CD4-positive, CD25-positive, alpha-beta regulatory T cell (primary cell): ENCODE measurements around the gene LAD1. TPM values are rescaled to one million over a fixed set of nuclear protein-coding genes. Genes with fewer than 3 reads are reported as not detected.

ENCODE experiments used
- ATAC-seq, 2 donors: fragments of 150-1000 bp; cut with Tn5 transposase; one replicate each; pipeline ENCODE4 v1.10.0; 2021; ENCODE audit warnings: low read depth in 2 of 2, moderate number of reproducible peaks in 2 of 2, moderate library complexity in 1 of 2
- DNase-seq, 3 donors: peaks; one replicate each; pipeline versions ENCODE4 v3.0.0 to v3.0.0-alpha.2; 2012 to 2022; ENCODE audit warnings: mixed read lengths in 1 of 3
- H3K27ac ChIP-seq: one replicate; pipeline ENCODE4 v1.7.0; 2013; ENCODE audit warnings: mild to moderate bottlenecking, low read length; ENCODE audit not compliant: insufficient read depth, poor library complexity, severe bottlenecking
- H3K27me3 ChIP-seq: one replicate; pipeline ENCODE4 v1.7.0; 2013; ENCODE audit warnings: low read length; ENCODE audit not compliant: control insufficient read depth, insufficient read depth
- H3K36me3 ChIP-seq: one replicate; pipeline ENCODE4 v1.7.0; 2013; ENCODE audit warnings: mild to moderate bottlenecking, low read length, moderate library complexity; ENCODE audit not compliant: control insufficient read depth, insufficient read depth
- H3K4me1 ChIP-seq: 2 replicates; pipeline ENCODE4 v1.7.0; 2013; ENCODE audit warnings: mild to moderate bottlenecking, low read length; ENCODE audit not compliant: insufficient read depth, control insufficient read depth, poor library complexity, severe bottlenecking
- H3K4me3 ChIP-seq: one replicate; pipeline ENCODE4 v1.7.0; 2013; ENCODE audit warnings: low read depth, mild to moderate bottlenecking, low read length, moderate library complexity
- H3K9me3 ChIP-seq, 2 experiments: 1 replicate in 1 of 2; 2 replicates in 1 of 2; pipeline ENCODE4 v1.7.0; 2013; ENCODE audit warnings: low read length in 2 of 2, mild to moderate bottlenecking in 1 of 2, moderate library complexity in 1 of 2; ENCODE audit not compliant: control insufficient read depth in 2 of 2
- H3K27ac Mint-ChIP-seq, 3 donors: one replicate each; pipeline ENCODE4 v1.8.0; 2020 to 2022; ENCODE audit warnings: mild to moderate bottlenecking in 3 of 3, mixed read lengths in 3 of 3, moderate library complexity in 2 of 3
- H3K27me3 Mint-ChIP-seq: one replicate; pipeline ENCODE4 v1.8.0; 2022; ENCODE audit warnings: mild to moderate bottlenecking, mixed read lengths
- H3K36me3 Mint-ChIP-seq: one replicate; pipeline ENCODE4 v1.8.0; 2020; ENCODE audit warnings: mixed read lengths
- H3K4me1 Mint-ChIP-seq, 4 donors: one replicate each; pipeline ENCODE4 v1.8.0; 2020 to 2022; ENCODE audit warnings: mixed read lengths in 4 of 4, mild to moderate bottlenecking in 1 of 4
- H3K4me3 Mint-ChIP-seq, 4 donors: one replicate each; pipeline ENCODE4 v1.8.0; 2020 to 2022; ENCODE audit warnings: mild to moderate bottlenecking in 4 of 4, mixed read lengths in 4 of 4, moderate library complexity in 3 of 4
- H3K9me3 Mint-ChIP-seq, 7 donors: one replicate each; pipeline ENCODE4 v1.8.0; 2020 to 2022; ENCODE audit warnings: mixed read lengths in 7 of 7, mild to moderate bottlenecking in 3 of 7, moderate library complexity in 2 of 7
- polyA plus RNA-seq, 4 donors: library from polyadenylated mRNA; unstranded; fragments of 300-500 nt; fragmentation: Illumina TruSeq; gene quantifications; one replicate each; pipeline ENCODE4 v1.2.3, GENCODE V29; 2021
- total RNA-seq: library from RNA; stranded (reverse); gene quantifications from one replicate; pipeline ENCODE4 v1.2.3, GENCODE V29; 2022

The LAD1 gene
- total and polyA plus RNA-seq, 5 donors from 2014 or later: not detected

GRCh38 chr1:201376464-201377374 is 22.4 kb downstream of the LAD1 start:
- no peaks in the 10 kb centered on the region for H3K36me3 ChIP-seq
- no peaks in the 10 kb centered on the region for H3K9me3 Mint-ChIP-seq
- no peaks in the 10 kb centered on the region for H3K36me3 Mint-ChIP-seq
- ATAC-seq (no peak), DNase-seq (peak in 1 of 3 donors; percentile 7)
- peaks cover 18% of the 10 kb centered on the region for H3K27me3 Mint-ChIP-seq
- H3K4me1 ChIP-seq: no peaks in the 10 kb centered on the region
- no peak overlapping the region for H3K4me3 ChIP-seq
- no peak overlapping the region for H3K4me3 Mint-ChIP-seq
- peaks cover 2% of the 10 kb centered on the region for H3K27me3 ChIP-seq
- H3K27ac Mint-ChIP-seq: no peak overlapping the region
- no peak overlapping the region for H3K27ac ChIP-seq
- peaks cover 0 to 2% (median 0%) of the 10 kb centered on the region in 4 donors for H3K4me1 Mint-ChIP-seq
- no peaks in the 10 kb centered on the region for H3K9me3 ChIP-seq

- H3K36me3 Mint-ChIP-seq: no peaks in the 10 kb centered on the region
- Histone ChIP-seq H3K27ac (no peak overlapping the region), H3K4me1 (no peaks in the 10 kb centered on the region), H3K9me3 (no peaks in the 10 kb centered on the region), H3K27me3 (peaks cover 2% of the 10 kb centered on the region), H3K36me3 (no peaks in the 10 kb centered on the region), H3K4me3 (no peak overlapping the region)
- ATAC-seq (no peak), DNase-seq (no peak)
- H3K27me3 Mint-ChIP-seq: peaks cover 24% of the 10 kb centered on the region
- peak overlapping the region in 1 of 3 donors; percentile 85 for H3K27ac Mint-ChIP-seq
- H3K4me3 Mint-ChIP-seq: no peak overlapping the region
- H3K4me1 Mint-ChIP-seq: peaks cover 0 to 2% (median 0%) of the 10 kb centered on the region in 4 donors
- no peaks in the 10 kb centered on the region for H3K9me3 Mint-ChIP-seq
These were observed 23.0 kb downstream of the LAD1 start for GRCh38 chr1:201376107-201376463.

DNA sequence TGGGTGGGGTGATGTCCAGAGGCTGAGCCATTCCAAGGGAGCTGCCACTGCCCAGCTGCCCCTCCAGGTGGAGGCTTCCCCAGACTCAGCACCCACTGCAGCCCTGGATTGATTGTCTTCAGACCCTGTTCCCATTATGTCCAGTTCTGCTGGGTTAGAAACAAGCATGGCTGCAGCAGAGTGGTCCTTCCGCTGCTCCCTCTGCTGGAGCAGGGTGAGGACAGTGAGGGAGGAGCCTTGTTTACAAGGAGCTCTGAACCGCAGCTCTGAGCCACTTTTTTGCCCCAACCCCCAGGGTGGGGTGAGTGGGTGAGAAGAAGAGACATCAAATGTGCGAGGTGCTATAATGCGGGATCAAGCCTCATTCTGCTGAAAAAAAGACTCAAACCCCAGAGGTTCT is 24.0 kb downstream of the LAD1 start:
- no peak overlapping the region for H3K4me3 Mint-ChIP-seq
- peaks cover 0 to 2% (median 0%) of the 10 kb centered on the region in 4 donors for H3K4me1 Mint-ChIP-seq
- no peak overlapping the region for H3K4me3 ChIP-seq
- H3K27ac Mint-ChIP-seq: no peak overlapping the region
- H3K9me3 ChIP-seq: no peaks in the 10 kb centered on the region
- H3K27me3 ChIP-seq: peaks cover 2% of the 10 kb centered on the region
- no peaks in the 10 kb centered on the region for H3K4me1 ChIP-seq
- H3K36me3 ChIP-seq: no peaks in the 10 kb centered on the region
- ATAC-seq: no peak
- no peaks in the 10 kb centered on the region for H3K36me3 Mint-ChIP-seq
- H3K27me3 Mint-ChIP-seq: peaks cover 24% of the 10 kb centered on the region
- H3K9me3 Mint-ChIP-seq: no peaks in the 10 kb centered on the region
- DNase-seq: no peak
- no peak overlapping the region for H3K27ac ChIP-seq

DNA sequence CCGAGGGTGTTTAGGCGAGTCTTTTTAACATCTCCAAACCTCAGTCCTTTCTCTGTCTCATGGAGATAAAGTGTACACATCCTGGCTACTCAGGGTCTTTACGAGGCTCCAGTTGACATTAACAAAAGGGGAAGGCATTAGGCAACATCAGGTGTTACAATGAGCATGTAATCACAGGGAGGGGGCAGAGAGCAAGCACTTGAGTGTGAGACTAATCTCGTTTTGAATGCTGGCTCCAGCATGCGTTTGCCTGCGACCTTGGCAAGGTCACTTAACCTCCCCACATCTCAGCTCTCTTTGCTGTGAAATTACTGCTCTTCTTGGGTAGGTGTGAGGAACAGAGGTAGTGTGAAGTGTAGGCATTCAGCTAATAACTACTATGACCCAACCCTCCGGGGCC is 24.8 kb downstream of the LAD1 start:
- ATAC-seq (no peak), DNase-seq (no peak)
- Histone ChIP-seq H3K4me1 (no peaks in the 10 kb centered on the region), H3K4me3 (no peak overlapping the region), H3K36me3 (no peaks in the 10 kb centered on the region), H3K27me3 (peaks cover 2% of the 10 kb centered on the region), H3K9me3 (no peaks in the 10 kb centered on the region), H3K27ac (no peak overlapping the region)
- H3K27ac Mint-ChIP-seq: no peak overlapping the region
- H3K27me3 Mint-ChIP-seq: peaks cover 24% of the 10 kb centered on the region
- peaks cover 0 to 2% (median 0%) of the 10 kb centered on the region in 4 donors for H3K4me1 Mint-ChIP-seq
- no peaks in the 10 kb centered on the region for H3K9me3 Mint-ChIP-seq
- H3K36me3 Mint-ChIP-seq: no peaks in the 10 kb centered on the region
- H3K4me3 Mint-ChIP-seq: no peak overlapping the region

DNA sequence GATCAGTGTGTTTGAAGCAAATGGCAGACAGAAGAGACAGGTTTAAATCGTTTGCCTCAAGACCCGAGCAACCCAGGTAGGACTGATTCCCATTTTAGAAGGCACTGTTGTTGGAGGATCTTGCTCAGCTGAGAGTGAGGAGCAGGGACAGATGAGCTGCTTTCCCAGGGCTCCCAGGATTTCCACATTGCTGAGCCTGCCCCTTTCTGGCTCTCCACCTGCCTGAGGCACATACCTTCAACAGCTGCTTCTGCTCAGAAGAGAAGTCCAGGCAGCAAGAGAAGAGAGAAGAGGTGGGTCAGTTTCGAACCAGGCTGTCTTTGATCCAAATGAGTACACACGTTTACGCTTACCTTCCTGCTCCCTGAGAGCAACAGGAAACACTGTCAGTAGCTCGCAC is 27.3 kb downstream of the LAD1 start:
- H3K4me3 Mint-ChIP-seq: no peak overlapping the region
- Histone ChIP-seq H3K27ac (no peak overlapping the region), H3K4me1 (no peaks in the 10 kb centered on the region), H3K27me3 (peaks cover 2% of the 10 kb centered on the region), H3K4me3 (no peak overlapping the region), H3K9me3 (no peaks in the 10 kb centered on the region), H3K36me3 (no peaks in the 10 kb centered on the region)
- no peaks in the 10 kb centered on the region for H3K36me3 Mint-ChIP-seq
- H3K27ac Mint-ChIP-seq: no peak overlapping the region
- DNase-seq (no peak), ATAC-seq (no peak)
- peaks cover 0 to 2% (median 0%) of the 10 kb centered on the region in 4 donors for H3K4me1 Mint-ChIP-seq
- H3K27me3 Mint-ChIP-seq: peaks cover 29% of the 10 kb centered on the region
- H3K9me3 Mint-ChIP-seq: no peaks in the 10 kb centered on the region

- no peaks in the 10 kb centered on the region for H3K36me3 ChIP-seq
- Mint-ChIP-seq H3K4me1 (peaks cover 0 to 2% (median 0%) of the 10 kb centered on the region in 4 donors), H3K36me3 (no peaks in the 10 kb centered on the region), H3K9me3 (no peaks in the 10 kb centered on the region), H3K4me3 (no peak overlapping the region), H3K27ac (no peak overlapping the region), H3K27me3 (peaks cover 29% of the 10 kb centered on the region)
- no peaks in the 10 kb centered on the region for H3K9me3 ChIP-seq
- H3K4me3 ChIP-seq: no peak overlapping the region
- no peak overlapping the region for H3K27ac ChIP-seq
- ATAC-seq (no peak), DNase-seq (no peak)
- H3K4me1 ChIP-seq: no peaks in the 10 kb centered on the region
- peaks cover 2% of the 10 kb centered on the region for H3K27me3 ChIP-seq
These were observed 27.8 kb downstream of the LAD1 start for GRCh38 chr1:201371276-201371675.

GRCh38 chr1:201370500-201370899 is 28.6 kb downstream of the LAD1 start:
- Histone ChIP-seq H3K4me3 (no peak overlapping the region), H3K27me3 (no peaks in the 10 kb centered on the region), H3K27ac (no peak overlapping the region), H3K4me1 (no peaks in the 10 kb centered on the region), H3K9me3 (no peaks in the 10 kb centered on the region), H3K36me3 (no peaks in the 10 kb centered on the region)
- no peak overlapping the region for H3K27ac Mint-ChIP-seq
- peaks cover 24% of the 10 kb centered on the region for H3K27me3 Mint-ChIP-seq
- no peaks in the 10 kb centered on the region for H3K36me3 Mint-ChIP-seq
- DNase-seq (no peak), ATAC-seq (no peak)
- peaks cover 0 to 2% (median 0%) of the 10 kb centered on the region in 4 donors for H3K4me1 Mint-ChIP-seq
- no peaks in the 10 kb centered on the region for H3K9me3 Mint-ChIP-seq
- H3K4me3 Mint-ChIP-seq: no peak overlapping the region

DNA sequence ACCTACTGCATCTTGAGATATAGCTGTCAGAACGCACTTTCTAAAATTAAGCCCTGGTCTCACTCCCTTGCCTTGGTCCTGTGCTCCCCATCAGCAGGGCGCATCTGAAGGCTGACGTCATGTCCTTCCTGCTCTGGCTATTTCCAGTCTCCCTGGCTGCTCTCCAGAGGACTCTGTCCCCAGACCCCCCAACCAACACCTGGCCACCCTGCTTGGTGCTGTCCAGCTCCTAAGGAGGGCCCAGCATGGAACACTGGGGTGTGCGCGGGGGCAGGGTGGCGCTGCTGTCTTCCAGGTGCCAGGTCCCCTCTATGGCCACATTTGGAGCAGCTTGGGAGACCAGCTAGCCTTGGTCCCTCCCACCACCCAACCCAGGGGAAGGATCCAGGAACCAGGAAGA is 29.9 kb downstream of the LAD1 start:
- ATAC-seq (no peak), DNase-seq (no peak)
- Histone ChIP-seq H3K4me1 (no peaks in the 10 kb centered on the region), H3K36me3 (no peaks in the 10 kb centered on the region), H3K27ac (no peak overlapping the region), H3K27me3 (no peaks in the 10 kb centered on the region), H3K9me3 (no peaks in the 10 kb centered on the region), H3K4me3 (no peak overlapping the region)
- Mint-ChIP-seq H3K9me3 (no peaks in the 10 kb centered on the region), H3K27ac (no peak overlapping the region), H3K4me1 (peaks cover 0 to 2% (median 0%) of the 10 kb centered on the region in 4 donors), H3K27me3 (peaks cover 24% of the 10 kb centered on the region), H3K36me3 (no peaks in the 10 kb centered on the region), H3K4me3 (no peak overlapping the region)
